HG02885 (cell line): ENCODE data around the gene SYDE2.
"Not testable (repeated sequence)": the region's sequence is repeated elsewhere in the genome, so short reads cannot be mapped to it uniquely, and the experiment has no call there.

Source experiments
- ATAC-seq: cut with Tn5 transposase; IDR thresholded peaks from one replicate; pipeline ENCODE4 v1.9.1; 2021; ENCODE audit warnings: mild to moderate bottlenecking; ENCODE audit not compliant: unreplicated experiment, poor library complexity

Gene SYDE2, protein sequence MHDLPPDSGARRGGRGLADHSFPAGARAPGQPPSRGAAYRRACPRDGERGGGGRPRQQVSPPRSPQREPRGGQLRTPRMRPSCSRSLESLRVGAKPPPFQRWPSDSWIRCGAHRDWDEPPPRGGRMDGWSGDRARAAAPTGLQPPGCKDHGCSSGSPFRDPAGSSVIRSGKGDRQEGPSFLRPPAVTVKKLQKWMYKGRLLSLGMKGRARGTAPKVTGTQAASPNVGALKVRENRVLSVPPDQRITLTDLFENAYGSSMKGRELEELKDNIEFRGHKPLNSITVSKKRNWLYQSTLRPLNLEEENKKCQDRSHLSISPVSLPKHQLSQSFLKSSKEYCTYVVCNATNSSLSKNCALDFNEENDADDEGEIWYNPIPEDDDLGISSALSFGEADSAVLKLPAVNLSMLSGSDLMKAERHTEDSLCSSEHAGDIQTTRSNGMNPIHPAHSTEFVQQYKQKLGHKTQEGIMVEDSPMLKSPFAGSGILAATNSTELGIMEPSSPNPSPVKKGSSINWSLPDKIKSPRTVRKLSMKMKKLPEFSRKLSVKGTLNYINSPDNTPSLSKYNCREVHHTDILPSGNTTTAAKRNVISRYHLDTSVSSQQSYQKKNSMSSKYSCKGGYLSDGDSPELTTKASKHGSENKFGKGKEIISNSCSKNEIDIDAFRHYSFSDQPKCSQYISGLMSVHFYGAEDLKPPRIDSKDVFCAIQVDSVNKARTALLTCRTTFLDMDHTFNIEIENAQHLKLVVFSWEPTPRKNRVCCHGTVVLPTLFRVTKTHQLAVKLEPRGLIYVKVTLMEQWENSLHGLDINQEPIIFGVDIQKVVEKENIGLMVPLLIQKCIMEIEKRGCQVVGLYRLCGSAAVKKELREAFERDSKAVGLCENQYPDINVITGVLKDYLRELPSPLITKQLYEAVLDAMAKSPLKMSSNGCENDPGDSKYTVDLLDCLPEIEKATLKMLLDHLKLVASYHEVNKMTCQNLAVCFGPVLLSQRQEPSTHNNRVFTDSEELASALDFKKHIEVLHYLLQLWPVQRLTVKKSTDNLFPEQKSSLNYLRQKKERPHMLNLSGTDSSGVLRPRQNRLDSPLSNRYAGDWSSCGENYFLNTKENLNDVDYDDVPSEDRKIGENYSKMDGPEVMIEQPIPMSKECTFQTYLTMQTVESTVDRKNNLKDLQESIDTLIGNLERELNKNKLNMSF

GRCh38 chr1:85200463-85201339, at the start of gene SYDE2:
Gene SYDE2 (minus strand): TSS chr1:85201016. CDS start chr1:85200996, 20 bp downstream.
- peak; percentile 76 for ATAC-seq

- ATAC-seq: not testable (repeated sequence)
Observed at GRCh38 chr1:85249042-85249441, 48.2 kb upstream of the SYDE2 start.

GRCh38 chr1:85245891-85246290, 45.1 kb upstream of the SYDE2 start:
- no peak for ATAC-seq

- ATAC-seq: no peak
Observed at GRCh38 chr1:85245456-85245855, 44.6 kb upstream of the SYDE2 start.

DNA sequence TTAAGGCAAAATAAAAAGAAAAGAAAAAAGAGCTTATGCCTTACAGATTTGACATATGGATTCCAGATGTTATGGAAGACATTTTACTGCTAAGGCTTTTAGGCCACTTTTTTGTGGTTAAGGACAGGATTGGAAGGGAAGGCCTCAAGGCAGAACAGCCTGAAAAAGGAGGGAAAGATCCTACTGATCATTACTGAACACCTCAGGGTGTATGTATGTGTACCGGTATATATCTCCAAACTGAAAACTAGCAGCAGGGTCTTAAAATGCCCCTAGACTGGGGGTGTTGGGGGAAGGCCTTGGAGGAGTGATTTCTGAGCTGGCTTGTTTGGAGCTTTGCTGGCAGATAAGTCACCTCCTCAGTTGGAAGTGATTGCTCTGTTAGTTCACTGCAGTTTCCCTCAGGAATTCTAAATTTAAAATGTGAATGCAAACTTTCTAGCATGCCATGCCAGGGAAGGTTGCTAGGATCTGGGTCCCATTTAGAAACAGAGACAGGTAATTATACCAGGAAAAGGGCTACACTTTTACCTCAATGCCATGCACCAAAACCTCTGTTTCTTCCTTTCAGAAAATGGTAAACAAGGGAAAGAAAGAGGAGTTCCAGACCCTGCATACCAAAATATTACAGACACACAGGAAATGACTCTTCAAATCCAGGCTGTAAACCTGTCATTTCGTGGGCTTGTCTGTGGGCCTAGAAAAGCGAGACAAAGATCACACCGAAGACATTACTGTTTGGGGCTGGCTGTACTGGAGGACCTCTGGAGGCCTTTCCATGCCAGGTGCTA, 43.6 kb upstream of the SYDE2 start:
- no peak for ATAC-seq

DNA sequence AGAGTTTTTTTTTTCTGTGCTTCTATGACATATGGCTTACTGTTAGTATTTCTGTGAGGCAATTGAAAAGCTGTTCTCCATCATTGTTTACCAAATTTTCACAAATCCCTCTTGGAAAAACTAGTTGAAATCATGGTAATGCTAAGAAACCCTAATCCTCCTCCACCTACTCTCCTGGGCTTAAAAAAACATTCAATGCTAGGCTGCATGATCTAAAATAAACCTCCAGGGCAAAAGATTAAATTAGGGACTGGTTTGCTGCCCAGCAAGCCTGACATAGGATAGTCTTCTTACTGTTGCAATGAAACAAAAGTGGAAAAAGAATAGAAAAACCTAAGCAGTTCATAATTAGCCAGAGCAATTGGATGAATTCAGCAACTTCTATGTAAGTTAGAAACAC, 42.6 kb upstream of the SYDE2 start:
- no peak for ATAC-seq

GRCh38 chr1:85240643-85241042, 39.8 kb upstream of the SYDE2 start:
- no peak for ATAC-seq

DNA sequence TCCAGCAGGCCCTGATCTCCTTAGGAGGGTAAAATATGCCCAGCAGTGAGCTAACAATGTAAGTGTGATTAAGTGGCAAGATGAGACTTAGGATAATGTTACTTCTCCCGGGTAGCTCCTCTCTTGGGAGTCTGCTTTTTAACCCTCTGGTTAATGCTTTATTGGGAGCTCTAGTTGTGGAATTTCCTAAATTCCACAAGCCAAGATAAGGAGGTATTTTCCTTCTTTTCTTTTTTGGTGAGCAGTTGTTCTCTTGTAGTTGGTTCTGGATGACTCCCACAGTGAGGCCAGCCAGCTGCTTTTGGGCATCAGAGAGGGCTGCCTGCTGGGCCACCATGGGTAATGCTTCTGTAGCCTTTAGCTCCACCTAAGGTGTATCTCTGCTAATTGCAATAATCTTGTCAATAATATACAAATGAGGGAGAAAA, 39.4 kb upstream of the SYDE2 start:
- peak; percentile 53 for ATAC-seq

DNA sequence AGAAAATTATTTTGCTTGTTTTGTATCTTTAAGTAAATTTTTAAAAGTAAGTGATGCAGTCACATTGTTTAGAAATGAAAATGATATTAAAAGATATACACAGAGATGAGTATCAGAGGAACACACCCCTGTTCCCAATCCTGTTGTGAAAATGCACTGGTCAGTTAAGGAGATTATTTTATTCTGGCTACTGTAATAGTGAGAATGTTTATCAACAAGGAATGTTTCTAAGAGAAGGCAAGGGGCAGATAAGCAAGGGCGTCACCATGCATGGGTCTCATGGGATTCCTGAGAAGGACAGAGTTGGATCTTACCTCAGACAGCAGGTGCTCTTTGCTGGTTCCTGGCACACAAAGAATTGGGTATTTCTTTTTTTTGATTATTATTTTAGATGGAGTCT, 36.8 kb upstream of the SYDE2 start:
- ATAC-seq: no peak

GRCh38 chr1:85230305-85230977, 29.6 kb upstream of the SYDE2 start:
- ATAC-seq: no peak

- ATAC-seq: no peak
Observed at GRCh38 chr1:85229574-85230097, 28.8 kb upstream of the SYDE2 start.

- ATAC-seq: no peak
Observed at GRCh38 chr1:85228972-85229371, 28.2 kb upstream of the SYDE2 start.

- no peak for ATAC-seq
Observed at GRCh38 chr1:85225624-85226380, 25.0 kb upstream of the SYDE2 start.

DNA sequence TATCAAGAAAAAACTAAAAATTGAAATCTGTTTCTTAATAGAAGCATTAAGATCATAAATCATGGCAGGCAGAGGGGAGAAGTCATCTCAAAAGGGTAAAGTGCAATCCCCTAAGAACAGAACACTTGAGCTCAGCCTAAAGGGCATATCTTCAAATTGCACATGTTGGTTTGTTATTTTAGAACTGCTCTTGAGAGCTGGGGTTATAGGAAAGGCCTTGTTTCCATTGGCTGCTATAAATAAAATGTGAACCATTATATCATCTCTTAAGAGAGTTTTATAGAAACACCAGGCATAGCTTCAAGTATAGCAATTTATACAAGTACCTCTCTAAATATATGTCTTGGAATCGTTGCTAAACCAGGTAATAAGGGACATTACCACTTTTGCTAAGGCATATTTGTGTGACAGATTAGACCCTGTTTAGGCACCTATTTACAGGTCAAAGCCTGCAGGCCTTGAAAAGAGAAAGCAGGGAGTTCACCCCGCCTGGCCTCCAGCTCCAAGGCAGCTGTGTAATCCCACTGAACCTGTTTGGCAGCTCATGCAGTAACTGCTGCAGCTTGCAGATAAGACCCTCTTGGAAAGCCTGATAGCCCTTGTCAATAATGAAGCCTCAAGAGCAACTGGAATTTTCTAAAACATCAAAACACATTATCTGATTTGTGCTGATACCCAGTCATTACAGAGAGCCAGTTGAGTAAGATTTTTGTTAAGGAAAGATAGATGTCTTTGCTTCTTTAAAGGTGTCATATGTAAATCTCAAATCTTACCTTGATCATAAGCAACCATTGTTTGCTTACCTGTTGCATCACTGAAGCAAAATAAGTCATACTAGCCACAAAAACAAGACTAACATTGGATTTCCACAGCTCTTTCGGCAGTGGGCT, 24.2 kb upstream of the SYDE2 start:
- ATAC-seq: no peak

GRCh38 chr1:85224295-85224694, 23.5 kb upstream of the SYDE2 start:
- ATAC-seq: no peak

DNA sequence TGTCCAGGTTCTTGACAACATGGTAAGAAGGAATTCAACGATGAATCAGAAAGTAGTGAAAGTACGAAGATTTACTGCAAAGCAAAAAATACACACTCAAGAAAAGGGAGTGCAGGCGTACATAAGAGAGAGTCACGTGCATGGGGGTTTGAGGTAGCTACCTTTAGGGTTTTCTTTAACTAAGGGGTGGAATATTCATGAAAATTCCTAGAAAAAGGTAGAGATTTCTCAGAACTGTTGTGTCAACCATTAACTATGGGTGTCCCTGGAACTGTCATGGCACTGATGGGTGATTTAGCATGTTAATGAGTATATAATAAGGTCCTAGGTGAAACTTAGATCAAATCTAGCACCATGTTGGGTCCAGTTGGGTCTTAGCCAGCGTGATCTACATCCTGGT, 22.5 kb upstream of the SYDE2 start:
- ATAC-seq: no peak
